A549 treated with DMSO at 1 μM for 4 hours (cell line): ENCODE measurements around the gene SERPINB4. TPM values are rescaled to one million over a fixed set of nuclear protein-coding genes. Genes with fewer than 3 reads are reported as not detected.

ENCODE experiments used
- total RNA-seq: library from RNA; stranded (reverse); fragments of 200-300 nt; extraction: Qiagen RNA extraction; gene quantifications from 5 replicates; pipeline ENCODE4 v1.2.3, GENCODE V29; 2022; ENCODE audit warnings: low read depth

Gene SERPINB4
- total RNA-seq = 0.12 to 0.28 TPM (median 0.18 TPM) in 5 replicates

GRCh38 chr18:63644142-63644541 is at the start of gene SERPINB4:
Gene SERPINB4, minus strand, starts transcription at chr18:63644256. Its CDS starts 679 bp downstream, at chr18:63643577.

GRCh38 chr18:63661750-63662149 is 17.7 kb upstream of the SERPINB4 start, which contains the start of gene SERPINB3:
Gene SERPINB3, minus strand, starts transcription at chr18:63661893. Its CDS starts 677 bp downstream, at chr18:63661216.

Other genes starting within 250 kb of the SERPINB4 start
- gene VPS4B, start 221.8 kb downstream of the SERPINB4 start, total RNA-seq = 19.4 to 24.0 TPM (median 22.1 TPM) in 5 replicates
- gene SERPINB5, start 167.3 kb downstream of the SERPINB4 start, total RNA-seq = 0.08 to 0.20 TPM (median 0.11 TPM) in 5 replicates
- not detected in 5 replicates for gene SERPINB12, start 101.9 kb downstream of the SERPINB4 start, total RNA-seq
- gene SERPINB13, start 56.9 kb downstream of the SERPINB4 start, total RNA-seq = not detected in 5 replicates
- gene SERPINB3, start 17.6 kb upstream of the SERPINB4 start, total RNA-seq = 0.10 to 0.18 TPM (median 0.13 TPM) in 4 of 5 replicates, not detected in the other
- gene SERPINB11, start 58.7 kb upstream of the SERPINB4 start, total RNA-seq = 0.07 to 0.08 TPM in 2 of 5 replicates, not detected in the others
- gene SERPINB7, start 131.2 kb upstream of the SERPINB4 start, total RNA-seq = 1.5 to 2.9 TPM (median 2.9 TPM) in 5 replicates
- 0.05 to 0.08 TPM in 2 of 5 replicates, not detected in the others for gene SERPINB2, start 243.4 kb upstream of the SERPINB4 start, total RNA-seq